IMR-90 (cell line): ENCODE results near the gene AQP5. TPM values are rescaled to one million over a fixed set of nuclear protein-coding genes. Genes with fewer than 3 reads are reported as not detected.

Source experiments
- ATAC-seq: fragments of 200-7000 bp; cut with Tn5 transposase; 2 replicates; pipeline ENCODE4 v1.9.1; 2020; ENCODE audit warnings: low read depth, mild to moderate bottlenecking, moderate library complexity
- BruUV-seq: library from RNA; stranded (reverse); fragments of 400-500 nt; replicated peaks from 2 replicates; lab custom pipeline; 2021; lab: Mats Ljungman, UMichigan
- CTCF ChIA-PET: fragments of 300-600 bp; formaldehyde crosslinking; extraction: SDS; loops from one replicate; lab custom pipeline; 2021; ENCODE audit warnings: antibody characterized with exemption; lab: Yijun Ruan, JAX
- POLR2A ChIA-PET: fragments of 300-600 bp; sonication (Branson Sonifier 250); formaldehyde crosslinking; loops from one replicate; lab custom pipeline; 2022; ENCODE audit warnings: antibody characterized with exemption; ENCODE audit not compliant: unreplicated experiment; lab: Charles Lee
- DNase-seq: peaks from one replicate; pipeline ENCODE4 v3.0.0; 2013
- H2AFZ ChIP-seq: replicated peaks from 2 replicates; pipeline ENCODE3; 2013; ENCODE audit warnings: low read length, mild to moderate bottlenecking; ENCODE audit not compliant: poor library complexity
- H2AK5ac ChIP-seq: 2 replicates; pipeline ENCODE4 v1.6.1; 2013; ENCODE audit warnings: low read depth, low read length, inconsistent platforms
- H2AK9ac ChIP-seq: replicated peaks from 2 replicates; pipeline ENCODE3; 2013; ENCODE audit warnings: mild to moderate bottlenecking, low read depth, low read length, moderate library complexity; ENCODE audit not compliant: poor library complexity
- H2BK120ac ChIP-seq: 2 replicates; pipeline ENCODE4 v1.6.1; 2013; ENCODE audit warnings: low read depth, low read length, inconsistent platforms
- H2BK15ac ChIP-seq: 3 replicates; pipeline ENCODE4 v1.6.1; 2013; ENCODE audit warnings: low read depth, low read length, inconsistent platforms
- H2BK20ac ChIP-seq: 2 replicates; pipeline ENCODE4 v1.6.1; 2013; ENCODE audit warnings: low read depth, mild to moderate bottlenecking, inconsistent platforms, low read length, moderate library complexity
- H2BK5ac ChIP-seq: 2 replicates; pipeline ENCODE4 v1.6.1; 2013; ENCODE audit warnings: mild to moderate bottlenecking, low read depth, low read length, inconsistent platforms; ENCODE audit not compliant: poor library complexity, severe bottlenecking
- H3K14ac ChIP-seq: replicated peaks from 2 replicates; pipeline ENCODE4 v1.6.1; 2013; ENCODE audit warnings: low read depth, low read length, inconsistent platforms
- H3K18ac ChIP-seq: 2 replicates; pipeline ENCODE4 v1.6.1; 2013; ENCODE audit warnings: low read depth, low read length, control low read depth
- H3K23ac ChIP-seq: 2 replicates; pipeline ENCODE4 v1.6.1; 2013; ENCODE audit warnings: low read depth, low read length, inconsistent platforms
- H3K27ac ChIP-seq: 2 replicates; pipeline ENCODE4 v1.5.1; 2013; ENCODE audit warnings: mild to moderate bottlenecking, control low read depth, low read length; ENCODE audit not compliant: insufficient read depth
- H3K27me3 ChIP-seq: 2 replicates; pipeline ENCODE4 v1.6.1; 2013; ENCODE audit warnings: low read length; ENCODE audit not compliant: control insufficient read depth, insufficient read depth
- H3K36me3 ChIP-seq: 2 replicates; pipeline ENCODE4 v1.6.1; 2013; ENCODE audit warnings: low read length, mixed read lengths; ENCODE audit not compliant: control insufficient read depth, insufficient read depth
- H3K4ac ChIP-seq: 2 replicates; pipeline ENCODE4 v1.6.1; 2013; ENCODE audit warnings: low read depth, low read length, inconsistent platforms
- H3K4me1 ChIP-seq: 2 replicates; pipeline ENCODE4 v1.6.1; 2013; ENCODE audit warnings: low read length, mixed read lengths; ENCODE audit not compliant: control insufficient read depth, insufficient read depth
- H3K4me2 ChIP-seq: 2 replicates; pipeline ENCODE4 v1.6.1; 2013; ENCODE audit warnings: low read depth, mild to moderate bottlenecking, control low read depth, low read length, moderate library complexity
- H3K4me3 ChIP-seq: 2 replicates; pipeline ENCODE4 v1.5.1; 2013; ENCODE audit warnings: low read depth, mild to moderate bottlenecking, control low read depth, low read length, moderate library complexity; ENCODE audit not compliant: insufficient read depth
- H3K56ac ChIP-seq: 2 replicates; pipeline ENCODE4 v1.6.1; 2013; ENCODE audit warnings: low read length, inconsistent platforms; ENCODE audit not compliant: insufficient read depth; ENCODE audit errors: extremely low read depth
- H3K79me1 ChIP-seq, 2 experiments: 2 replicates each; pipeline ENCODE4 v1.6.1; 2013; ENCODE audit warnings: low read length in 2 of 2, inconsistent platforms in 1 of 2, low read depth in 1 of 2
- H3K9ac ChIP-seq: 2 replicates; pipeline ENCODE4 v1.6.1; 2013; ENCODE audit warnings: low read depth, low read length, control low read depth
- H3K9me1 ChIP-seq: 2 replicates; pipeline ENCODE4 v1.6.1; 2013; ENCODE audit warnings: low read length, inconsistent platforms; ENCODE audit not compliant: insufficient read depth
- H3K9me3 ChIP-seq: 2 replicates; pipeline ENCODE4 v1.6.1; 2013; ENCODE audit warnings: low read length; ENCODE audit not compliant: control insufficient read depth, insufficient read depth
- H4K20me1 ChIP-seq: 2 replicates; pipeline ENCODE4 v1.6.1; 2013; ENCODE audit warnings: low read length, inconsistent platforms; ENCODE audit not compliant: insufficient read depth
- H4K5ac ChIP-seq: 2 replicates; pipeline ENCODE4 v1.6.1; 2013; ENCODE audit warnings: mild to moderate bottlenecking, low read depth, low read length, control low read depth
- H4K8ac ChIP-seq, 2 experiments: 2 replicates each; pipeline ENCODE4 v1.6.1; 2013; ENCODE audit warnings: low read depth in 2 of 2, low read length in 2 of 2, control low read depth in 1 of 2, inconsistent platforms in 1 of 2
- H4K91ac ChIP-seq: 2 replicates; pipeline ENCODE4 v1.6.1; 2013; ENCODE audit warnings: low read depth, low read length, inconsistent platforms; ENCODE audit not compliant: insufficient read depth
- CEBPB ChIP-seq: IDR thresholded peaks from 2 replicates; pipeline ENCODE4 v1.6.1; 2012; ENCODE audit warnings: low read depth, low read length, improper control_type of control experiment
- CHD1 ChIP-seq: IDR thresholded peaks from 2 replicates; pipeline ENCODE4 v1.6.1; 2012; ENCODE audit warnings: low read depth, low read length, improper control_type of control experiment
- FOS ChIP-seq: fragments of 150-350 bp; IDR thresholded peaks from 2 replicates; pipeline ENCODE4 v1.6.1; 2016; ENCODE audit warnings: low read depth, low read length
- MAZ ChIP-seq: IDR thresholded peaks from 2 replicates; pipeline ENCODE4 v1.6.1; 2012; ENCODE audit warnings: low read depth, mild to moderate bottlenecking, low read length, improper control_type of control experiment, moderate library complexity, borderline replicate concordance
- MXI1 ChIP-seq: IDR thresholded peaks from 2 replicates; pipeline ENCODE4 v1.6.1; 2012; ENCODE audit warnings: low read depth, mild to moderate bottlenecking, low read length, moderate library complexity, borderline replicate concordance
- RAD21 ChIP-seq: IDR thresholded peaks from 2 replicates; pipeline ENCODE4 v1.6.1; 2012; ENCODE audit warnings: low read length, improper control_type of control experiment
- RCOR1 ChIP-seq: IDR thresholded peaks from 2 replicates; pipeline ENCODE4 v1.6.1; 2012; ENCODE audit warnings: mild to moderate bottlenecking, low read length, improper control_type of control experiment; ENCODE audit not compliant: insufficient replicate concordance
- dilution Hi-C: fragments of 300-500 bp; cut with HindIII; formaldehyde crosslinking; loops from one replicate; pipeline ENCODE4 v1.14.3; 2018; ENCODE audit warnings: low sequenced_read_pairs; ENCODE audit not compliant: unreplicated experiment
- in situ Hi-C: fragments of 300-500 bp; cut with MboI; formaldehyde crosslinking; loops from 3 replicates; pipeline ENCODE4 v1.14.3; 2019; ENCODE audit warnings: low sequenced_read_pairs, inconsistent platforms, mixed read lengths
- intact Hi-C: fragments of 100-400 bp; cut with micrococcal nuclease; formaldehyde crosslinking; loops from 2 replicates; pipeline ENCODE4 v1.10.0; 2022
- polyA plus RNA-seq, 3 experiments: library from polyadenylated mRNA; depleted of rRNA; stranded (reverse); fragments of >200 nt; gene quantifications; 2 replicates each; pipeline ENCODE4 v1.2.3, GENCODE V29; 2012; ENCODE audit warnings: low replicate concordance in 1 of 3
- total RNA-seq: library from RNA; depleted of rRNA; stranded (reverse); fragments of >200 nt; gene quantifications from 2 replicates; pipeline ENCODE4 v1.2.3, GENCODE V29; 2012
- TF ChIP-seq, protein P1 (sequence below): fragments of 150-350 bp; IDR thresholded peaks from 2 replicates; pipeline ENCODE4 v1.6.1; 2017; ENCODE audit warnings: mild to moderate bottlenecking, antibody characterized with exemption, low read length, low read depth
- TF ChIP-seq, protein P2 (sequence below): fragments of 150-350 bp; IDR thresholded peaks from 2 replicates; pipeline ENCODE4 v1.6.1; 2016; ENCODE audit warnings: low read depth, mild to moderate bottlenecking, low read length, moderate library complexity, borderline replicate concordance

The AQP5 gene
- total and polyA plus RNA-seq, 2 of the 4 experiments (the other 2 are of a cell fraction): not detected

DNA sequence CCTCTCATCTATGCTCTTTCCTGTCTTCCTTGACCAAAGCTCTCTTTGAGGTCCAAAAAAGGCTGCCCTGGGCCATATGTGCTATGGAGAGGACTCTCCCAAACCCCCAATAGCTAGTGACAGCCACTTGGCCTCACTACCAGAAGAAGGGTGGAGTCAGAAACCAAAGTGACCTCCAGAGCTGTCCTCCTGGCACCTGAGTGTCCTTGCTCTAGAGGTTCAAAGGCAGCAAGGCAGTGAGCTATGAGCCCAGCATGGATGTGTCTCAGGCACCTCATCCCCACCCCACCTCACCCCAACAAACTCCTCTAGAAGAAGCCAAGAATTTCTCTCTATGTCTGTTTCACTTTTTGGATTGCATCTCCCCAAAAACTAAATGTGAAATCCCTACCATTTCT, 4.1 kb upstream of the AQP5 start:
- dilution Hi-C loops: no loop called here
- Histone ChIP-seq H2BK5ac (no peak overlapping the region), H2BK15ac (no peak overlapping the region), H4K20me1 (no peaks in the 10 kb centered on the region), H3K4me2 (no peak overlapping the region), H4K5ac (no peak overlapping the region), H3K18ac (no peak overlapping the region), H3K79me1 (no peaks in the 10 kb centered on the region), H3K56ac (no peak overlapping the region), H2AK5ac (no peak overlapping the region), H4K91ac (no peak overlapping the region), H3K27ac (no peak overlapping the region), H3K4ac (no peak overlapping the region), H2BK120ac (no peak overlapping the region), H3K9me1 (no peaks in the 10 kb centered on the region), H3K9me3 (no peaks in the 10 kb centered on the region; the same call in 1 of the 2 replicates), H3K27me3 (peaks cover 97% of the 10 kb centered on the region), H2AK9ac (no peak overlapping the region), H3K4me1 (no peaks in the 10 kb centered on the region), H3K36me3 (no peaks in the 10 kb centered on the region), H3K4me3 (no peak overlapping the region), H3K14ac (no peak overlapping the region), H2AFZ (no peak overlapping the region), H3K23ac (no peak overlapping the region), H3K9ac (no peak overlapping the region), H4K8ac (no peak overlapping the region), H2BK20ac (no peak overlapping the region)
- BruUV-seq: no TSS peak
- intact Hi-C loops: no loop called here
- POLR2A ChIA-PET: interaction anchor here (0.8 kb wide), 1 partner anchor 140 kb away, joined by 4 read pairs; no protein-coding TSS in a partner anchor
- in situ Hi-C loops: no loop called here
- no peak for TF ChIP-seq RCOR1
- TF ChIP-seq, protein P1, sequence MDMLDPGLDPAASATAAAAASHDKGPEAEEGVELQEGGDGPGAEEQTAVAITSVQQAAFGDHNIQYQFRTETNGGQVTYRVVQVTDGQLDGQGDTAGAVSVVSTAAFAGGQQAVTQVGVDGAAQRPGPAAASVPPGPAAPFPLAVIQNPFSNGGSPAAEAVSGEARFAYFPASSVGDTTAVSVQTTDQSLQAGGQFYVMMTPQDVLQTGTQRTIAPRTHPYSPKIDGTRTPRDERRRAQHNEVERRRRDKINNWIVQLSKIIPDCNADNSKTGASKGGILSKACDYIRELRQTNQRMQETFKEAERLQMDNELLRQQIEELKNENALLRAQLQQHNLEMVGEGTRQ: no peak
- no peak for TF ChIP-seq MXI1
- TF ChIP-seq CHD1: no peak
- TF ChIP-seq CEBPB: no peak
- no peak for TF ChIP-seq MAZ
- TF ChIP-seq, protein P2, sequence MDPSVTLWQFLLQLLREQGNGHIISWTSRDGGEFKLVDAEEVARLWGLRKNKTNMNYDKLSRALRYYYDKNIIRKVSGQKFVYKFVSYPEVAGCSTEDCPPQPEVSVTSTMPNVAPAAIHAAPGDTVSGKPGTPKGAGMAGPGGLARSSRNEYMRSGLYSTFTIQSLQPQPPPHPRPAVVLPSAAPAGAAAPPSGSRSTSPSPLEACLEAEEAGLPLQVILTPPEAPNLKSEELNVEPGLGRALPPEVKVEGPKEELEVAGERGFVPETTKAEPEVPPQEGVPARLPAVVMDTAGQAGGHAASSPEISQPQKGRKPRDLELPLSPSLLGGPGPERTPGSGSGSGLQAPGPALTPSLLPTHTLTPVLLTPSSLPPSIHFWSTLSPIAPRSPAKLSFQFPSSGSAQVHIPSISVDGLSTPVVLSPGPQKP: no peak
- no peak for TF ChIP-seq FOS
- TF ChIP-seq RAD21: no peak
- ATAC-seq (no peak), DNase-seq (no peak)
- CTCF ChIA-PET: no interaction called here
